ENCODE data around the gene GATM.
"Not testable (repeated sequence)": the region's sequence is repeated elsewhere in the genome, so short reads cannot be mapped to it uniquely, and the experiment has no call there.

GATM gene

DNA sequence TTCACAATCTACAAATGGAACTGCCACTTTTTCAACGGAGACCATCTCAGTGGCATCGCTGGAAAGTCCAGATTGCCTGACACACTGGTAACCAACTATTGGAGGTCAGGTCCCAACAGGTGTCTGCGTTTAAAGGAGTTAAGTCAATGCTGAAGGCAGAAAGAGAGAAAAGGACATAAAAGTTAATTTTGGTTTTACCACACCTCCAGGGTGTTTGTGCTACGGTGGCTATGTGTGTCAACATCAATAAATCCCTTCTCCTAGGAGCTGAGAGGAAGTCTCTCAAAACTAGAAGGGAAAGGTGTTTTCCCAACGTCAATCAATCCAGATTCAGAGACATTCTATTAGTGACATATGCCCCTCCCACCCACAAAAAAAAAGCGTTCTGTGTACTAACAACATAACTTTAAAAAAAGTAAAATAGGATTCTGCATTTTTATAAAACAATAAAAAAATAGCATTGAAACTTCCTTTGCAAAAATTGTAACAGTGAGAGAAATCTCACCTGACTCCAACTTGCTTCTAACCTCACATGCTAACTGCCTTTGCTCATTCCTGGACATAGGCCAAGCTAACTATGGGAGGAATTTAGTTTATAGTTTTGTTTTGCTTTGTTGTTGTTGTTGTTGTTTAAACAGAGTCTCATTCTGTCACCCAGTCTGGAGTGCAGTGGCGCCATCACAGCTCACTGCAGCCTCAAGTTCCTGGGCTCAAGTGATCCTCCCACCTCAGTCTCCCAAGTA lies 58.7 kb downstream of the GATM start:
- H3K4me1 Mint-ChIP-seq (ENCODE audit: low read depth) = no peaks in the 10 kb centered on the region
- H3K36me3 Mint-ChIP-seq (ENCODE audit: low read depth) = no peaks in the 10 kb centered on the region
- no peaks in the 10 kb centered on the region for H3K9me3 Mint-ChIP-seq
- H3K27me3 Mint-ChIP-seq = peaks cover 23% of the 10 kb centered on the region
- no peak overlapping the region for H3K4me3 Mint-ChIP-seq
- H3K27ac Mint-ChIP-seq = no peak overlapping the region

DNA sequence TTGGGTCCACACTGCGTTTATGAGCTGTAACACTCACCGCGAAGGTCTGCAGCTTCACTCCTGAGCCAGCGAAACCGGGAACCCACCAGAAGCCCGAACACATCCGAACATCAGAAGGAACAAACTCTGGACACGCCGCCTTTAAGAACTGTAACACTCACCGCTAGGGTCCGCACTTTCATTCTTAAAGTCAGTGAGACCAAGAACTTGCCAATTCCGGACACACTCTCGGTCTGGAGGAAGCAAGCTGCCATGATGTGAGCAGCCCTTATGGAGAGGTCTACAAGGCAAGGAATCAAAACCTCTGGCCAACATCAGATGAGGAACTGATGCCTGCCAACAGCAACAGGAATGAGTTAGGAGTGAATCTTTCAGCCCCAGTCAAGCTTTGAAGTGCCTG lies 63.4 kb downstream of the GATM start:
- H3K4me1 Mint-ChIP-seq (ENCODE audit: low read depth) = no peaks in the 10 kb centered on the region
- H3K36me3 Mint-ChIP-seq (ENCODE audit: low read depth) = no peaks in the 10 kb centered on the region
- H3K4me3 Mint-ChIP-seq = no peak overlapping the region
- peaks cover 18% of the 10 kb centered on the region for H3K27me3 Mint-ChIP-seq
- no peaks in the 10 kb centered on the region for H3K9me3 Mint-ChIP-seq
- no peak overlapping the region for H3K27ac Mint-ChIP-seq

DNA sequence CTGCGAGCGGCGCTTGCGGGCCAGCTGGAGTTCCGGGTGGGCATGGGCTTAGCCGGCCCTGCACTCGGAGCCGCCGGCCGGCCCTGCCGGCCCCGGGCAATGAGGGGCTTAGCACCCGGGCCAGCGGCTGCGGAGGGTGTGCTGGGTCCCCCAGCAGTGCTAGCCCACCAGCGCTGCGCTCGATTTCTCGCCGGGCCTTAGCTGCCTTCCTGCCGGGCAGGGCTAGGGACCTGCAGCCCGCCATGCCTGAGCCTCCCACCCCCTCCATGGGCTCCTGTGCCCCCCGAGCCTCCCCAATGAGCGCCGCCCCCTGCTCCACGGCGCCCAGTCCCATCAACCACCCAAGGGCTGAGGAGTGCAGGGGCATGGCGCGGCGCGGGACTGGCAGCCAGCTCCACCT lies 64.2 kb downstream of the GATM start:
- H3K4me3 Mint-ChIP-seq; H3K27ac Mint-ChIP-seq; H3K36me3 Mint-ChIP-seq (ENCODE audit: low read depth); H3K4me1 Mint-ChIP-seq (ENCODE audit: low read depth); H3K9me3 Mint-ChIP-seq: not testable (repeated sequence)
- H3K27me3 Mint-ChIP-seq = peaks cover 18% of the 10 kb centered on the region
